Ovary (tissue), 9 donors: ENCODE data around the gene LITAF. TPM values are rescaled to one million over a fixed set of nuclear protein-coding genes. Genes with fewer than 3 reads are reported as not detected.
A peak's percentile ranks its signal among the peaks of the same experiment; 100 is the strongest.

Experiments used
- DNase-seq, 5 donors: peaks; one replicate each; pipeline ENCODE4 v3.0.0-alpha.2; 2019 to 2020
- H3K27ac ChIP-seq, 2 donors: fragments of 200-600 bp; one replicate each; pipeline versions ENCODE4 v1.5.1 to v1.8.0; 2019 to 2022
- H3K27me3 ChIP-seq: fragments of 200-600 bp; one replicate; pipeline ENCODE4 v1.8.0; 2022
- H3K36me3 ChIP-seq: fragments of 200-600 bp; sonication (generic); one replicate; pipeline ENCODE4 v1.5.1; 2019
- H3K4me1 ChIP-seq: one replicate; pipeline ENCODE4 v1.8.1; 2013; ENCODE audit warnings: mild to moderate bottlenecking, moderate library complexity; ENCODE audit not compliant: insufficient read depth
- H3K4me3 ChIP-seq: fragments of 200-600 bp; sonication (generic); one replicate; pipeline ENCODE4 v1.5.1; 2017
- H3K9me3 ChIP-seq, 2 donors: fragments of 200-600 bp in 1 of 2; sonication (generic) in 1 of 2; one replicate each; pipeline versions ENCODE4 v1.5.1 to v1.8.1; 2013 to 2019; ENCODE audit warnings: mild to moderate bottlenecking in 1 of 2, moderate library complexity in 1 of 2
- EP300 ChIP-seq: sonication (generic); formaldehyde crosslinking; IDR thresholded peaks from one replicate; pipeline ENCODE4 v1.6.1; 2017; ENCODE audit warnings: antibody characterized with exemption
- POLR2A ChIP-seq: fragments of 450-650 bp; IDR thresholded peaks from one replicate; pipeline ENCODE4 v1.6.1; 2017; ENCODE audit warnings: antibody characterized with exemption, mild to moderate bottlenecking, moderate library complexity
- WGBS, 3 donors: extraction: QIAGEN DNeasy Blood & Tissue Kit in 1 of 3; methylation state at CpG; one replicate each; pipeline versions ENCODE4 v1.1.5 to v1.1.7; 2013 to 2017; 5-methylcytosine and 5-hydroxymethylcytosine counted together
- intact Hi-C, 4 donors: fragments of 100-400 bp; cut with DNase I; formaldehyde crosslinking; loops; one replicate each; pipeline versions ENCODE4 v1.11.0 to v1.15.1; 2022 to 2023
- polyA plus RNA-seq, 2 donors: library from polyadenylated mRNA; stranded (reverse); fragments of 200-250 nt in 1 of 2; fragments of 350-450 nt in 1 of 2; fragmentation: Illumina TruSeq in 1 of 2; extraction: RNeasy Lipid Tissue Mini Kit (QIAGEN cat#74804) in 1 of 2; gene quantifications; one replicate each; pipeline ENCODE4 v1.2.3, GENCODE V29; 2013 to 2014
- total RNA-seq, 7 donors: library from RNA; depleted of rRNA in 2 of 7; stranded (reverse); fragments of >200 nt in 2 of 7; fragmentation: NEBNext Ultra II Directional in 3 of 7; extraction: Animal tissue kit (Norgen Biotek cat#: 25700) in 3 of 7; gene quantifications; one replicate each; pipeline versions ENCODE4 v1.1.0 to v1.2.4, GENCODE V29; 2016 to 2023
- TF ChIP-seq, protein P1 (sequence below), 3 donors: fragments of 450-650 bp in 2 of 3; fragments of 200-600 bp in 1 of 3; IDR thresholded peaks; one replicate each; pipeline versions ENCODE4 v1.5.1 to v1.8.0; 2016 to 2022; ENCODE audit warnings: antibody characterized with exemption in 3 of 3, mild to moderate bottlenecking in 1 of 3
- donor health status: DM: no; HTN: no; CAD: no; lungs with moderate emphysema.
- donor health status: DM: no; HTN: no; CAD: no.
- donor health status: Bipolar disorder and iron deficiency.
- donor health status: DM: yes; HTN: yes; CAD: no.
- donor health status: DM: no; HTN: no; CAD: no.
- donor health status: DM: yes; HTN: yes; CAD: no.

LITAF gene
- total and polyA plus RNA-seq, 9 donors, result 39.7 to 169 (median 105) TPM

DNA sequence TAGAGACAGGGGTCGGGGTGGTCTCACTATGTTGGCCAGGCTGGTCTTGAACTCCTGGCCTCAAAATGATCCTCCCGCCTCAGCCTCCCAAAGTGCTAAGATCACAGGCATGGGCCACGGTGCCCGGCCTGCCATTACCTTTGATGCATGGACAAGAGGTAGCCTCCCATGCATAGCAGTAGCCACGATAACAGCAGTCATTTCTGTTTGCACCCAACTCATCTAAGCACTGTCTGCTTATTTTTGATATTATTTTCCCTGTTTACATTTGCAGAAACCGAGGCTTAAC lies 44.0 kb upstream of the LITAF start:
- no peak overlapping the region for H3K27ac ChIP-seq
- no peaks in the 10 kb centered on the region for H3K36me3 ChIP-seq
- peaks cover 13% of the 10 kb centered on the region for H3K4me1 ChIP-seq
- intact Hi-C loops, result loop anchor here in 2 of 4 donors (5.0 to 10.0 kb wide), 3 partner anchors 43 to 666 kb away; partner anchors contain the start of gene LITAF (in 1 of the 2)
- no peak for TF ChIP-seq POLR2A
- TF ChIP-seq EP300, result no peak
- TF ChIP-seq, protein P1, sequence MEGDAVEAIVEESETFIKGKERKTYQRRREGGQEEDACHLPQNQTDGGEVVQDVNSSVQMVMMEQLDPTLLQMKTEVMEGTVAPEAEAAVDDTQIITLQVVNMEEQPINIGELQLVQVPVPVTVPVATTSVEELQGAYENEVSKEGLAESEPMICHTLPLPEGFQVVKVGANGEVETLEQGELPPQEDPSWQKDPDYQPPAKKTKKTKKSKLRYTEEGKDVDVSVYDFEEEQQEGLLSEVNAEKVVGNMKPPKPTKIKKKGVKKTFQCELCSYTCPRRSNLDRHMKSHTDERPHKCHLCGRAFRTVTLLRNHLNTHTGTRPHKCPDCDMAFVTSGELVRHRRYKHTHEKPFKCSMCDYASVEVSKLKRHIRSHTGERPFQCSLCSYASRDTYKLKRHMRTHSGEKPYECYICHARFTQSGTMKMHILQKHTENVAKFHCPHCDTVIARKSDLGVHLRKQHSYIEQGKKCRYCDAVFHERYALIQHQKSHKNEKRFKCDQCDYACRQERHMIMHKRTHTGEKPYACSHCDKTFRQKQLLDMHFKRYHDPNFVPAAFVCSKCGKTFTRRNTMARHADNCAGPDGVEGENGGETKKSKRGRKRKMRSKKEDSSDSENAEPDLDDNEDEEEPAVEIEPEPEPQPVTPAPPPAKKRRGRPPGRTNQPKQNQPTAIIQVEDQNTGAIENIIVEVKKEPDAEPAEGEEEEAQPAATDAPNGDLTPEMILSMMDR (IDR thresholded peaks at IDR 0.05), result no peak
- H3K27me3 ChIP-seq, result no peaks in the 10 kb centered on the region
- H3K9me3 ChIP-seq, result no peaks in the 10 kb centered on the region
- H3K4me3 ChIP-seq, result no peak overlapping the region
- DNase-seq, result no peak
- WGBS, 3 donors, result 89 to 93% (median 92%) methylated on average over 6 of the region's 6 CpGs

DNA sequence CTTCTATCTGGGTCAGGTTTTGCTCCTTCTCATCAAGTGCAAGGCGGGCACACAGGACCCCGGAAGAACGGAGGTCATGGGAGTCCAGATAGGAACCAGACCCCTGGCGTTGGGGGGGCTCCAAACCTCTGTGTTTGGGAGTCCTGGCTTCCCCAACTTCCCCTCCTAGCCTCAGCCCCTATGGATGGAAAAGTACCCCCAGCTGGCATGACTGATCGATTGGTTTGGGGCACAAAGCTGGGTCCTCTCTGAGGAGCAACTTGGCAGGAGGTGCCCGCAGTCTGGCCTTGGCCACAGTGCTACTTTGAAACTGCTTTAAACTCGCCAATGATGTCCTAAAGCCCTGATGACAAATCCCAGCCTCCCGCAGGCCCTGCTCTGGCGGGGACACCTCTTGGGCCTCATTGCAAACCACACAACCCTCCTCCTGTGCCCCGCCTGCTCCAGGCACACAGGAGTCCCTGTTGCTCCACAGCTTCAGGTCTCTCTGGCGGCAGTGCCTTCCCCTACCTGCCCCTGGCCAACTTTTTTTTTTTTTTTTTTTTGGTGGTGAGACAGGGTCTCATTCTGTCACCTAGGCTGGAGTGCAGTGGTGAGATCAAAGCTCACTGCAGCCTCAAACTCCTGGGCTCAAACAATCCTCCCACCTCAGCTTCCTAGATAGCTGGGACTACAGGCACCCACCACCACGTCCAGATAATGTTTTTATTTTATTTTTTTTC lies 43.5 kb upstream of the LITAF start:
- Histone ChIP-seq H3K4me1 (peaks cover 13% of the 10 kb centered on the region), H3K9me3 (no peaks in the 10 kb centered on the region), H3K36me3 (no peaks in the 10 kb centered on the region), H3K27me3 (no peaks in the 10 kb centered on the region), H3K4me3 (no peak overlapping the region), H3K27ac (no peak overlapping the region)
- 88 to 93% (median 88%) methylated on average over 12 of the region's 12 CpGs for WGBS, 3 donors
- no peak for DNase-seq
- intact Hi-C loops, result loop anchor here in 2 of 4 donors (5.0 to 10.0 kb wide), 3 partner anchors 43 to 665 kb away; partner anchors contain the start of gene LITAF (in 1 of the 2)
- TF ChIP-seq, protein P1 (IDR thresholded peaks at IDR 0.05), result no peak
- TF ChIP-seq POLR2A (no peak), EP300 (no peak)

DNA sequence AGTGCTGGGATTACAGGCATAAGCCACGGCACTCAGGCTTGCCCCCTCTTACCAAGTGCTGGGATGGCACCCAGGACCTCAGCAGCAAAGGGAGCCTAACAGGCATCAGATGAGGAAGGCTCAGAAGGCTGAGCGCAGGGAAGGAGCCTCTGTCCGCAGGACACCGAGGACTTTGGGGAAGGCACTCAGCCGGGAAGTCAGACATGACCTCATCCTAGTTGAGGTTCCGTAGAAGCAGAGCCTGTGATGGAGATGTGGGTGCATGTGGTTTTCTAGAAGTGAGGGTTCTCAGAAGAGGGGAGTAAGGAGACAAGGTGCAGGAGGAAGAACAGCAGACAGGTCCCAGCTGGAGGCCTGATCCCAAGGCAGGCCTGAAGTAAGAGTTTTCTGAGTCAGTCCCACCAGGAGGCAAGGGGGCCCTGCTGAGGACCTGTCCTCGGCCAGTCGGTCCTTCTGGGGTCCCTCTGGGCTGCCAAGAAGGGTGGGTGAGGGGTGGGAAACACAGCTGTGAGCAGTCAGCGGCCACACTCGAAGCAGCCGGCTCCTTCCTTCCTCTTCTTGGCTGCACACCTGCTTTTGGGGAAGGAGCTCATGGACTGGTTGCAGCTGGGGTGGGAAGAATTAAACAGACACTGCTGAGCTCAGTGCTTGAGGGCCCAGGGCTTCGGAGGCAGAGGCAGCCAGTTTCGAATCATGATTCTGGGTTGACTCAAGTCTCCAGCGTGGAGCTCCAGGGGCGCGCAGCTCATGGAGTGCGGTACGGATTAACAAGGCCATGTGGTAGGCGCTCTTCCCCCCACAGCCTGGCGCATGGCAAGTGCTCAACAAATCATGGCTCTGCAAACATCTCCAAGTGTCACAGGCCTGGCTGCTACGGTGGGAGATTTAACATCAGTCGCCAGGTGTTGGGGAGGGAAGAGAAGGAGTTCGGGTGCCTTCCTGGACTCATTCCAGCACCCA lies 42.6 kb upstream of the LITAF start:
- Histone ChIP-seq H3K9me3 (no peaks in the 10 kb centered on the region), H3K4me3 (no peak overlapping the region), H3K27ac (peak overlapping the region in 1 of 2 donors; percentile 20), H3K27me3 (no peaks in the 10 kb centered on the region), H3K36me3 (no peaks in the 10 kb centered on the region), H3K4me1 (peaks cover 13% of the 10 kb centered on the region)
- intact Hi-C loops, result loop anchor here in 2 of 4 donors (5.0 to 10.0 kb wide), 3 partner anchors 42 to 665 kb away; partner anchors contain the start of gene LITAF (in 1 of the 2)
- TF ChIP-seq, protein P1 (IDR thresholded peaks at IDR 0.05), result no peak
- no peak for TF ChIP-seq POLR2A
- TF ChIP-seq EP300, result no peak
- WGBS, 3 donors, result 69 to 79% (median 74%) methylated on average over 23 of the region's 23 CpGs
- DNase-seq, result peak in 1 of 5 donors; percentile 25

DNA sequence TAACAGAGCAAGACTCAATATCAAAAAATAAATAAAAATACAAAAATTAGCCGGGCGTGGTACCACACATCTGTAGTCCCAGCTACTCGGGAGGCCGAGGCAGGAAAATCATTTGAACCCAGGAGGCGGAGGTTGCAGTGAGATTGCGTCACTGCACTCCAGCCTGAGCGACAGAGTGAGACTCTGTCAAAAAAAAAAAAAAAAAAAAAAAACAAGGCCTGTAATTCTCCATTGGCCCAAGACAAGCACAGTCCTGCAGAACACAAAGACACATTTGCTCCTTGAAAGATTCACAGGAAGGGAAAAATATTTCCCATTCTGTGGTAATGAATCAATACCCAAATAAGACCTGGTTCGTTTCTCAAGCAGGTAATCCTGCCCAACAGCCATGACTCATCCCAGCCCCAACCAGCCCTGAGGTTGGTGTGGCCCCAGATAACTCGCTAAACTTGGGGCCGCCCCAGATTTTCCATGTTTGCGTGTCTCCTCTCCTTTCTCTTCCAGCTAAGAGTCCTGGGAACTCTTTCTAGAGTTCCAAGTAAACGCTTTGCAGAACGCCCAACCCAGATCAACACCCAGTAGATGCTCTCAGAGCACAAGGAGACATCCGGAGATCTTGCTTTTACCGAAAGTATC lies 41.2 kb upstream of the LITAF start:
- Histone ChIP-seq H3K36me3 (no peaks in the 10 kb centered on the region), H3K9me3 (no peaks in the 10 kb centered on the region), H3K27me3 (no peaks in the 10 kb centered on the region), H3K4me1 (peaks cover 8% of the 10 kb centered on the region), H3K4me3 (no peak overlapping the region), H3K27ac (no peak overlapping the region)
- no peak for DNase-seq
- WGBS, 3 donors, result 83 to 85% (median 85%) methylated on average over 15 of the region's 15 CpGs
- TF ChIP-seq POLR2A, result no peak
- TF ChIP-seq EP300, result no peak
- TF ChIP-seq, protein P1 (IDR thresholded peaks at IDR 0.05), result no peak
- intact Hi-C loops, result no loop called here
